WERI-Rb-1 (cell line): ENCODE measurements around the gene MORC3.

ENCODE experiments used
- DNase-seq: peaks from one replicate; pipeline ENCODE4 v3.0.0-alpha.2; 2020
- H3K27ac ChIP-seq: fragments of 250-450 bp; sonication (Bioruptor Pico); 2 replicates; pipeline ENCODE4 v1.5.1; 2020; ENCODE audit warnings: mild to moderate bottlenecking, moderate library complexity
- H3K27me3 ChIP-seq: fragments of 250-450 bp; sonication (Bioruptor Pico); 2 replicates; pipeline ENCODE4 v1.5.1; 2021; ENCODE audit warnings: mild to moderate bottlenecking, low read depth, moderate library complexity; ENCODE audit not compliant: insufficient read depth, severe bottlenecking
- H3K36me3 ChIP-seq: fragments of 250-450 bp; sonication (Bioruptor Pico); 2 replicates; pipeline ENCODE4 v1.5.1; 2020; ENCODE audit warnings: mild to moderate bottlenecking, moderate library complexity
- H3K4me3 ChIP-seq: 2 replicates; pipeline ENCODE4 v1.5.1; 2011; ENCODE audit warnings: low read depth, mild to moderate bottlenecking, control low read depth, low read length
- H3K9me3 ChIP-seq: fragments of 250-450 bp; sonication (Bioruptor Pico); 2 replicates; pipeline ENCODE4 v1.5.1; 2021; ENCODE audit warnings: mild to moderate bottlenecking, moderate library complexity; ENCODE audit not compliant: severe bottlenecking
- CTCF ChIP-seq: IDR thresholded peaks from 2 replicates; pipeline ENCODE4 v1.5.1; 2011; ENCODE audit warnings: low read depth, mild to moderate bottlenecking, control low read depth, inconsistent platforms, low read length

Gene MORC3

GRCh38 chr21:36288651-36289243 lies 31.2 kb upstream of the MORC3 start:
- no peak overlapping the region for H3K4me3 ChIP-seq
- H3K27me3 ChIP-seq, result no peaks in the 10 kb centered on the region
- TF ChIP-seq CTCF, result no peak
- H3K9me3 ChIP-seq, result no peaks in the 10 kb centered on the region
- H3K36me3 ChIP-seq, result peaks cover 66% of the 10 kb centered on the region
- DNase-seq, result no peak
- 0 out of 2 replicates have a peak overlapping the region, but pooled peaks have one; percentile 6 for H3K27ac ChIP-seq

GRCh38 chr21:36291509-36291908 lies 28.5 kb upstream of the MORC3 start:
- H3K36me3 ChIP-seq, result peaks cover 58% of the 10 kb centered on the region
- no peaks in the 10 kb centered on the region for H3K27me3 ChIP-seq
- no peak for TF ChIP-seq CTCF
- no peaks in the 10 kb centered on the region for H3K9me3 ChIP-seq
- H3K27ac ChIP-seq, result no peak overlapping the region
- H3K4me3 ChIP-seq, result no peak overlapping the region
- no peak for DNase-seq

DNA sequence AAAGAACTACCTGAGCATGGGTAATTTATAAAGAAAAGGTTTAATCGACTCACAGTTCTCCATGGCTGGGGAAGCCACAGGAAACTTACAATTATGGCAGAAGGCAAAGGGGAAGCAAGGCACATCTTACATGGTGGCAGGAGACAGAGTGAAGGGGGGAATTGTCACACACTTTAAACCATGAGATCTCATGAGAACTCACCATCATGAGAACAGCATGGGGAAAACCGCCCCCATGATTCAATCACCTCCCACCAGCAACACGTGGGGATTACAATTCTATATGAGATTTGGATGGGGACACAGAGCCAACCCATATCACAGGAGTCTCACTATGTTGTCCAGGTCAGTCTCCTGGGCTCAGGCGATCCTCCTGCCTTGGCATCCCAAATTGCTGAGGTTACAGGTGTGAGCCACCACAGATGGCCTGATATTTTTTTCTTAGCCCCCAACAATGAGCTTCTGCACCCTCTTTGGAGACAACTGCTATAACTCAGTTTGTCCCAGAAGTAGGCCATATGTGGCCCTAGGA lies 22.5 kb upstream of the MORC3 start:
- Histone ChIP-seq H3K9me3 (peaks cover 4% of the 10 kb centered on the region), H3K27ac (no peak overlapping the region), H3K4me3 (no peak overlapping the region), H3K27me3 (no peaks in the 10 kb centered on the region), H3K36me3 (peaks cover 20% of the 10 kb centered on the region)
- TF ChIP-seq CTCF, result no peak
- DNase-seq, result no peak

DNA sequence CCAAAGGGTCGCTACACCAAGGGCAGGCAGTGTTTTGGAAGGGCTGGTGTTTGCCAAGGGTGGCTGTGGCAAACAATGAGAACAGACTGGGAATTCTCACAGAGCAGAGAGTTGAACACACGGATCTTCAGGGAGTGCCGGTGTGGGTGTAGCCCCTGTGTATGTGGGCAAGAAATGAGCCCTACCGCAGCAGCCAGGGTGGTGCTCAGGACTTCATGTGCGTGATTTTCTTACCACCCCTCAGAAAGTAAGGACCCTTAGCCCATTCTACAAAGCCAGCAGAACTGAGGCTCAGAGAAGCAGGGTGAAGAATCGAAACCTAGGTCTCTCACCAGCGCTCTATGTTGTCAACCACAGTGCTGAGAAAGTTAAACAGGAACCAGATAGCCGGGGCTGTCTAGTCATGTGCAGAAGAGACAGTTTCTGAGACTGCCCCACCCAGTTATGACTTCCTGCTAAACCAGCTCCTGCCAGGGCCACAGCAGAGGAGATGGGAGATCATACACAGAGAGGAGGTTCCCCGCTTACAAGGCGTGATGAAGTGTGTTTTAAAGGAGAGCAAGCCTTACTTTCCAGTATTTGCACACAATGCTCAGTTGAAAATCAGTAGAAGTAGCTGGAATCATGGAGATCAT lies 21.9 kb upstream of the MORC3 start:
- Histone ChIP-seq H3K36me3 (peaks cover 14% of the 10 kb centered on the region), H3K27me3 (no peaks in the 10 kb centered on the region), H3K4me3 (no peak overlapping the region), H3K27ac (no peak overlapping the region), H3K9me3 (peaks cover 4% of the 10 kb centered on the region)
- no peak for TF ChIP-seq CTCF
- DNase-seq, result no peak

- Histone ChIP-seq H3K36me3 (no peaks in the 10 kb centered on the region), H3K27ac (no peak overlapping the region), H3K9me3 (peaks cover 8% of the 10 kb centered on the region), H3K27me3 (no peaks in the 10 kb centered on the region), H3K4me3 (no peak overlapping the region)
- no peak for TF ChIP-seq CTCF
- DNase-seq, result no peak
These were observed 13.0 kb upstream of the MORC3 start for GRCh38 chr21:36306872-36307534.
